GM19372 (cell line): ENCODE results near the gene TTC7B.

Experiments used
- ATAC-seq: cut with Tn5 transposase; IDR thresholded peaks from one replicate; pipeline ENCODE4 v1.9.1; 2021; ENCODE audit warnings: mild to moderate bottlenecking, low read depth, moderate library complexity; ENCODE audit not compliant: unreplicated experiment

TTC7B gene

GRCh38 chr14:90656973-90657372, 159.3 kb downstream of the TTC7B start:
- no peak for ATAC-seq

GRCh38 chr14:90655829-90656228, 160.4 kb downstream of the TTC7B start:
- no peak for ATAC-seq

- ATAC-seq, result no peak
Measured at GRCh38 chr14:90654831-90655276, 161.4 kb downstream of the TTC7B start.

GRCh38 chr14:90652626-90653025, 163.6 kb downstream of the TTC7B start:
- no peak for ATAC-seq

- no peak for ATAC-seq
Measured at GRCh38 chr14:90651976-90652560, 164.2 kb downstream of the TTC7B start.

GRCh38 chr14:90651271-90651804, 164.9 kb downstream of the TTC7B start:
- ATAC-seq, result no peak

GRCh38 chr14:90649557-90650135, 166.6 kb downstream of the TTC7B start:
- no peak for ATAC-seq

- no peak for ATAC-seq
Measured at GRCh38 chr14:90649083-90649482, 167.1 kb downstream of the TTC7B start.

- ATAC-seq, result no peak
Measured at GRCh38 chr14:90648421-90648820, 167.8 kb downstream of the TTC7B start.

- ATAC-seq, result no peak
Measured at GRCh38 chr14:90647473-90648005, 168.7 kb downstream of the TTC7B start.

- ATAC-seq, result no peak
Measured at GRCh38 chr14:90645842-90646443, 170.3 kb downstream of the TTC7B start.

GRCh38 chr14:90644882-90645281, 171.3 kb downstream of the TTC7B start:
- ATAC-seq, result no peak

- ATAC-seq, result no peak
Measured at GRCh38 chr14:90643982-90644670, 172.1 kb downstream of the TTC7B start.

GRCh38 chr14:90642244-90642717, 173.9 kb downstream of the TTC7B start:
- no peak for ATAC-seq

GRCh38 chr14:90641615-90642243, 174.5 kb downstream of the TTC7B start:
- no peak for ATAC-seq

- ATAC-seq, result no peak
Measured at GRCh38 chr14:90641168-90641567, 175.1 kb downstream of the TTC7B start.

GRCh38 chr14:90639641-90640040, 176.6 kb downstream of the TTC7B start:
- ATAC-seq, result no peak

- ATAC-seq, result no peak
Measured at GRCh38 chr14:90632871-90633270, 183.4 kb downstream of the TTC7B start.

GRCh38 chr14:90632451-90632850, 183.8 kb downstream of the TTC7B start:
- no peak for ATAC-seq

- ATAC-seq, result no peak
Measured at GRCh38 chr14:90630171-90630806, 185.9 kb downstream of the TTC7B start.
